Hematopoietic multipotent progenitor cell treated with erythropoietin and hydrocortisone succinate and interleukin-3 and kit ligand, for 6 days (in vitro differentiated cells): ENCODE measurements around the gene CIZ1.

ENCODE experiments used
- DNase-seq: peaks from one replicate; pipeline ENCODE4 v3.0.0-alpha.2; 2015

CIZ1 gene

DNA sequence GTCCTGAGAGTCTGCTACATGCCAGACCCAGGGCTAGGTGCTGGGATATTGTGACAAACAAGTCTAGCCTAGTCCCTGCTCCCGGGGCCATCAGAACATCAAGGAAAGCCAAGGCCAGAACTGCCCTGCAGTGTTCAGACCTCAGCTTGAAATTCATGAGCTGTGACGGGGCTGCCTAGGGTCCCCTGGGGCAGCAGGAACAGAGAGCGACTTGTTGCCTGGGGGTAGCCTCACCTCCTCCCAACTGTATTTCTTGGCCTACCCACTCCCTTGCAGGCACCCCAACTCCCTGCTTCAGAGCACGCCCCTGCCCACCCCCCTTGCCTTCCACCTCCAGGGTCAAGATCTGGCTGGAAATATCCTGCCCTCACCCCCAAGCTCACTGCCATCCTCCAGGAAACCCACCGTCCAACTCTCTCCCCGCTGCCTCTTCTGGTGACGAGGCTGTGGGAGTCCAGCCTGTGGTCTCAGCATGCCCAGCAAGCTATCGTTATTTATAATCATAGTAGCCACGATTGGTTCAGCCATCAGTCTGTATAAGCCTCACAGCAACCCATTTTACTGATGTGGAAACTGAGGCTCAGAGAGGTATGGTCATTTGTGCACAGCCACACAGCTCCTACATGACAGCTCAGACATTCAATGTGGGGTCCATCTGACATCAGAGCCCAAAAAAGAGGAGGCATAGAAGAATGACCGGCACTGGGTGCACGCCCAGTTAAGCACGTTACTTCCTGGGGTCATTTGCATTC lies 22.6 kb upstream of the CIZ1 start:
- DNase-seq, result no peak

DNA sequence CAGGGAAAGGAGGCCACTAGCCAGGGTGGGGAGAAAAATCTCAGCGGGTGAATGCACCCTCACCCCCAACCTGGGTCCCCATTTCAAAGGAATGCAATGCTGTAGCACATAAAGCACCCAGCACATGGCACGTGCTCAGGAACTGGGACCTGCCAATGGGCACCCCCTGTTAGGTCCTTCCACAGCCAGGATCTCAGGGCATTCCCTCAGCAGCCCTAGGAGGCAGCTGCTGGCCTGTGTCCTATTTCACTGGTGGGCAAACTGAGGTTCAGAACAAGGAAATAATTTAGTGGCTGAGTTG lies 20.6 kb upstream of the CIZ1 start:
- no peak for DNase-seq

DNA sequence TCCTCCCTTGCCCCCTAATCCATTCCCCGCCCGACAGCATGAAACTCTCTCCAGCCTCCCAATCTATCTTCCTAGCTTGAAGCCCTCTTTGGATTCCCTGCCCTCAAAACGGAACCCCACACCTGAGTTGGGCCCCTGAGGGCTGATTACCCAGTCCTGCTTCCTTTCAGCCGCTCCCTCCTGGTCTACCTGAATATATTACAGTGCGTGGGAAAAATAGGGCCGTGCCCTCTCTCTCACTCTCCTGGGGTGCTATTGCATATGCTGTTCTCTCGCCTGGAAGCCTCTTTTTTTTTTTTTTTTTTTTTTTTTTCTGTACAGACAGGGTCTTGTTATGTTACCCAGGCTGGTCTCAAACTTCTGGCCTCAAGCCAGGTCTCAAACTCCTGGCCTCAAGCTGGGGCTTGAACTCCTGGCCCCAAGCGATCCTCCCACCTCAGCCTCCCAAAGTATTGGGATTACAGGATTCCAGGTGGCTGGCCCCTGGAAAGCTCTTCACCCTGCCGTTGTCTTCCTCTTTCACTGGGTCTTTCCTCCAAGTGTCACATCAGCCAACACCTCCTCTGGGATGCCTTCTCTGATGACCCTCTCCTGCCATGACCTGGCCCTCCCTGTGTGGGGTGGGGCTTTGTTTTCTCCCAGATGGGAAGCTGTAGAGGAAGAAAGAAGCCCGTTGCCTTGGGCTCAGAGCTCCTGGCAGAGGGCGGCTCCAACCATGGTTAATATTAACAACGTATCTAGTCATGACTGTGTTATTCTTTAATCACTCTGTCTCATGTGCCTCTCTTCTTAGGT lies 20.0 kb upstream of the CIZ1 start:
- DNase-seq, result no peak

DNA sequence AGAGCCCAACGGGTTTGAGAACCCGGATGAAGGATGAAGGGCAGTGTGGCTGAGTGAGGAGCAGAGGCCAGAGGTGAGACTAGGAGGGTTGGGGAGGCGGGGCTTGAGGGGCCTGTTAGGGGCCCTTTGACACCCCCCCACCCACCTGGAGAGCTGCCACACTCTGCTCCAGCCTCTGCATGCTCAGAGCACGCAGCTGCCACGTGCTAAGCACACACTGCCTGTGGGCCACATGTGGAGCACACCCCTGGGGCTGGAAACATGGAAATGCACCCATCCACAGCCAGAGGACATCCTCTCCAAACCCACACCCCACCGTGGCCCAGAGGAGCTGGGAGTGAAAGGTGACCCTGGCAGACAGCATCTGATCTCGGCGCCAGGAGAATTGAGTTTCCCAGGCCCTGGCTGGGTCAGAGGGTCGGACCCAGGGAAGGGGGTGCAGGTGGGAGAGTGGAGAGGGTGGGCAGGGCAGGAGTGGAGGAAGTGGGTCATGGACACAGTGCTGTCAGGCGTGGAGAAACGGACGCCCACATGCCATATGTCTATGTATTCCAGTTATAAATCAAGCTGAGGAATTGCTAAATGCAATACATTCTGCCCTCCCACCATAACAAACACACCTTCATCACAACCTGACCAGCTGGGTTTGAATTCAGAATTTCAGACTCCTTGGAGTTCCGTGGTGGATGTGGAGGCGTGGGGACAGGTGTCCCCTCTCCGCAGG lies 17.7 kb upstream of the CIZ1 start:
- no peak for DNase-seq

DNA sequence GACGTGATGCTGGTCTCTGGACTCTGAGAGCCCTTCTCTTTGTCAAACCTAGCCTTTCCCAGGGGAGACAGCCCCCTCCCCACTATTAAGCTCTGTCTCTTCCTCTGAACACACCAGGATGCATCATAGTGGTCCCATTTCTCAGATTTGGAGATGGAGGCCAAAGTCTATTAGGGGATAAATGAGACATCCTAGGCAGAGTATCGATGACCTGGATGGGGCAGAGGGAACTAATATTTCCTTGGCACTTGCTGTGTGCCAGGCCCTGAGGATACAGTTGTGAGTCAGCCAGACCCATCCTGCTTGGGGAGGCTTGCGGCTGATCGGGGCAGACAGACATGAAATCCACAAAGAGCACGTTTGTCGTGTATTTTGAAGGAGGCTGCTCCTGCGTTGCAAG lies 17.0 kb upstream of the CIZ1 start:
- no peak for DNase-seq

DNA sequence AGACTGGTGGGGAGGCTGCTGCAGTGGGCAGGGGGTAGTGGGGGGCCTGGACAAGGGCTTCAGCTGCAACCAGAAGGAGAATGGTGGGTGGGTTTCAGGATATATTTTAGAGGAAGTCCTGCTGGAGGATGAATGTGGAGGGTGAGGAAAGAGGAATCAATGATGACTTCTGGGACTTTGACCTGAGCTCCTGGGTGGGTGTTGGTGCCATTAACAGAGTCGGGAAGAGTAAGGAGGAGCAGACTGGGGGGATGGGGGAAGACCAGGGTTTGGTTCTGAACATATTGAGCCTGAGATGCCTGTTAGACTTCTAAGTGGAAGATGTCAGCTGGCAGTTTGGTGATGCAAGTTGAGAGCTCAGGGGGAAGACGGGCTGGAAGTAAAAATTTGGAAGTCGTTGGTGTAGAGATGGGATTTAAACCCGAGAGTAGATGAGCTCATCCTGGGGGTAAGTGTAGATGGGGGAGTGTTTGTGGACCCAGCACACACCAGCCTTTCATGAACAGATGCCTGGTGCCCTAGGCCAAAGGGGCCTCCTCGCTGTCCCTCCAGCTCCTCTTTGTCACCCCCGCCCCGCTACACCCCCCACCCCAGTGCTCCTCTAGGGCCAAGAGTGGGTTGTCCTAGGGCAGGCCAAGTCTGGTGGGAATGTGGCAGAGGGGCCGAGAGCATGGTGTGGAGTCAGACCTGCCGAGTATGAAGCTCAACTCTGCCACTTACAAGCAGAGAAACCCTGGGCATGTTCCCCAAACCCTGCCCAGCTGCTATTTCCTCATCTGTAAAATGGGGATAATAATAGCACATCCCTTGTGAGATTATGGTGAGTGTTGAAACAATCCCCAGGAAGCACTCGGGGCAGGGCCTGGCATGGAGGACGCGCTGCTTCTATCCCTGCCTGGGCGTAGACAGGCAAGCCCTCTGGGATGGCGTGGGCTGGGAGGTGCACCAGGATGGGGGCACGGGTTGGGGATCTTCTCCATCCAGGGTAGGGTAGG lies 15.8 kb upstream of the CIZ1 start:
- no peak for DNase-seq

DNA sequence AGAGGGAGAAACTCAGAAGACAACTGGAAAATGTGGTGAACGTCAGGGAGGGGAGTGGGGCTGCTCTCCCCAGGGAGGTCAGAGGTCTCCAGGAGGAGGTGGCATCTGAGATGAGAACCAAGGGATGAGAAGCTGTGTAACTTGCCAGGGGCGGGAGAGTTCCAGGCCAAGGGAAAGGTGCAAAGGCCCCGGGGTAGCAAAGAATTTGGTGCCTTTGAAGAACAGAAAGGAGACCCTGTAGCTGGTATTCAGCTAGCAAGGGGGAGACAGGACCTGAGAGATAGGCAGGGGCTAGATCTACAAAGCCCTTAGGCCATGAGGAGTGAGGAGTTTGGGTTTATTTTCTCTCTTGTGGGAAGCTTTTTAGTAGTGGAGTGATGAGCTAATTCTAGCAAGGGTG lies 15.1 kb upstream of the CIZ1 start:
- no peak for DNase-seq

DNA sequence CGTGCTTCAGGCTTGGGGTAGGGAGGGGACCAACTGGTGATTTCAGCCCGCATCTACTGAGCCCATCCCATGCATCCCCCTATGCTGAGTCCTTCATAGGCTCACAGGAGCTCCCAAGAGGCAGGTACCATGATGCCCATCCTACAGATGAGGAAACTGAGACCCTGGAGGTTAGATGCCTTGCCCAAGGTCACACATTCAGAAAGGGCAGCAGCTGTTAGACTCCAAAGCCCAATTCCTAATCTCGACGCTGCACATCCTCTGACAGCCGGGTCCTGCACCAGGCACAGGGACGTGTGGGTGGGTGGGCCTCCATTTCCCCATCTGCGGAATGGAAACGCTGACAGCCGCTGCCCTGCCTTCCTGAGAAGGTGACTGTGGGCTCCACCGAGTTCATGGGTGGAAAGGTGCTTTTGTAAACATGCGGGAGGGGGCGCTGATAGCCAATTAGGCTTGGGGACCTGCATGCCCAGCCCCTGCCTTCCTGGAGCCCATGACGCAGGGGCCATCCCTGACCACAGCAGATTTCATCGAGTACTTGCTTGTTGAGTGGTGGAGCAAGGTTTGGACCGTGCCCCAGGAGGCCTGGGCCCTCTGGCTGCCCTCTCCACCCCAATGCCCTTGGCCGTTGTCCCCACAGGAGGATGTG lies 14.0 kb upstream of the CIZ1 start:
- DNase-seq, result no peak

DNA sequence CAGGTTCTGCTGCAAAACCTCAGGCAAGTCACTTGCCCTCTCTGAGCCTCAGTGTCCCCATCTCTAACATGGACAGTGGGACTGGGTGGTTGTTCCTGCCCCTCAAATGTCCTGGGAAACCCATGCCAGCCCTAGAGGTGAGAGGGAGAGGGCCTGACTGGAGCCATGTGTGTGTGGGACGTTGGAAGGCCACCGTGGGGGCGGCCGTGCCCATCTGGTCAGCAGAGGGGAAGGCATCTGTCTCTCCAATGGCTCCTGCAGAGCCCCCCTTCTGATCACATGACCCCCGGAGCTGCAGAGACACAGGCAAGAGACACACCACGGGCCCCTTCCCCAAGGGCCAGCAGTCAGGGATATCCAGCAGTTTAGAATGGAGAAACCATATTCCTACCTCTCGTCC lies 13.5 kb upstream of the CIZ1 start:
- no peak for DNase-seq

DNA sequence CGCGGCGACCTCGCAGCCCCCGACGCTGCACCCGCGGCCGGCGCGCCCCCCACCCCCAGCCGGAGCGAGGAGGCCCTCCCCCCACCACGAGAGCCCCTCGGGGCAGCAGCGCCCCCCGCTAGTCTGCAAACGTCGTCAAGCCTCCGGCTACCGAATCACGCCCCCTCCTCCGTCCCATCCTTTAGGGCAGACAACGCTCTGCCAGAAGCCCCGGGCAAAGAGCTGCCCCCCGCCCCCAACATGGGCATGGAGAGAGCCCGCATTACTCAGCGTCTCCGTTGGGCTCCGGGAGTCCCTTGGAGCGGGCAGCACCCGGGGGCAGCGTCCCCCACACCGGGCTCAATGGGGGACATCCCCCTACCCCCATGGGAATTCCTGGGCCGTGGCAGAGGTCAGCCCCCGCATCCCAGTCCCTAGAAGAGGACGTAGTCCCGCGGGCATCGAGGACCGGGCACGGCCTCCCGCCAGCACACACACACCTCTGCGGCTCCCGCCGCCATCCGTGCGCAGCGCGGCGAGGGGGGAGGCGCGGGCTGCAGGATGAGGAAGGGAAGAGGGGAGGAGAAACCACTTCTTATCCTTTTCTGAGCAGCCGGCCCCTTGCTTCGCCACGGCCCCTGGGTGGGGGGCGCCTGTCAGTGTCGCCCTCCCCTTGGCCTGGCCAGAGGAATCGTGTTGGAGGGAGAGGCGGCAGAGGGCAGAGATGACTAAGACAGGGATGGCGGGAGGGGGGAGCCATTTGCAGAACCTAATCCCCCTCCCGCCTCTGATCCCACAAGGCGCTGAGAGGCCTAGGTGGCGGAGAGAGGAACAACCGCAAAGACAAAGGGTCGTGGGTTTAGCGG lies 12.6 kb upstream of the CIZ1 start:
- peak; percentile 32 for DNase-seq

DNA sequence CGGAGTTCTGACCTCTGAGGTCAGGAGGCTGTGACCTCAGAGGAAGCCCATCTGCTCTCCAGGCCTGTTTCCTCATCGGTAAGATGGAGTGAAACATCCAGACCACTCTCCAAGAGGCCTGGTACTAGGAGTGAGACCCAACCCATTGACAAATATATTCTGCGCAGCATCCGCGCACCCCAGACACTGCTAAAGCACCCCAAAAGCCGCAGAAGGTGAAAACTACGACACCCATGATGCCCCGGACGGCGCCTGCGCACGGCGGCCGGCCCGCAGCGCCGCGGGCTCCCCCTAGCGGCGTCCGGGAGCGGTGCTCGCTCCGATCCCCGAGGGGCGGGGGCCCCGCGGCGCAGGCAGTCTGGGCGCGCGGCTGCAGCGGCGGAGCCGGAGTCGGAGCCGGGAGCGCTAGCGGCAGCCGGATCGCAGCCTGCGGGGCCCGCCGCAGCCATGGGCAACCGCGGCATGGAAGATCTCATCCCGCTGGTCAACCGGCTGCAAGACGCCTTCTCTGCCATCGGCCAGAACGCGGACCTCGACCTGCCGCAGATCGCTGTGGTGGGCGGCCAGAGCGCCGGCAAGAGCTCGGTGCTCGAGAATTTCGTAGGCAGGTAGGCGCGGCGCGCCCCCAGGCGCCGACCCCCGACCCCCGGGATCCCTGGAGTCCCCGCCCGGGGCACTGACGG lies 11.8 kb upstream of the CIZ1 start, which contains the start of gene DNM1:
Gene DNM1 (plus strand): TSS at position 356 of the 683 bp plus-strand sequence. CDS start 92 bp downstream, at position 448.
- DNase-seq, result peak; percentile 76

DNA sequence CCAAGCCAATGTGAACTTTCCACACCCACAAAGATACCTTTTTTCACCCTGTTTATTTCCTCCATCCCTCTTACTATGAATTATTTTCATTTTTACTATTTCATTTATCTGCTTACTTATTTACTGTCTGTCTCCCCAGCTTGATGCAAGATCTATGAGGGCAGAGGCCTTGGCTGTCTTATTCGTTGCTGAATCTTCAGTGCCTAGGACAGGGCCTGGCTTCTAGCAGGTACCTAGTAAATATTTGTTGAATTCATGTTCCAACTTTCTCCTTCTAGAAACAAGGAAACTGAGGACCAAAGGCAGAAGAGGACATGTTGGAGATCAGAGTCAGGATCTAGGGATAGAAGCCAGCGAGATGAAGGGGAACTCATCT lies 11.3 kb upstream of the CIZ1 start:
- DNase-seq, result no peak

DNA sequence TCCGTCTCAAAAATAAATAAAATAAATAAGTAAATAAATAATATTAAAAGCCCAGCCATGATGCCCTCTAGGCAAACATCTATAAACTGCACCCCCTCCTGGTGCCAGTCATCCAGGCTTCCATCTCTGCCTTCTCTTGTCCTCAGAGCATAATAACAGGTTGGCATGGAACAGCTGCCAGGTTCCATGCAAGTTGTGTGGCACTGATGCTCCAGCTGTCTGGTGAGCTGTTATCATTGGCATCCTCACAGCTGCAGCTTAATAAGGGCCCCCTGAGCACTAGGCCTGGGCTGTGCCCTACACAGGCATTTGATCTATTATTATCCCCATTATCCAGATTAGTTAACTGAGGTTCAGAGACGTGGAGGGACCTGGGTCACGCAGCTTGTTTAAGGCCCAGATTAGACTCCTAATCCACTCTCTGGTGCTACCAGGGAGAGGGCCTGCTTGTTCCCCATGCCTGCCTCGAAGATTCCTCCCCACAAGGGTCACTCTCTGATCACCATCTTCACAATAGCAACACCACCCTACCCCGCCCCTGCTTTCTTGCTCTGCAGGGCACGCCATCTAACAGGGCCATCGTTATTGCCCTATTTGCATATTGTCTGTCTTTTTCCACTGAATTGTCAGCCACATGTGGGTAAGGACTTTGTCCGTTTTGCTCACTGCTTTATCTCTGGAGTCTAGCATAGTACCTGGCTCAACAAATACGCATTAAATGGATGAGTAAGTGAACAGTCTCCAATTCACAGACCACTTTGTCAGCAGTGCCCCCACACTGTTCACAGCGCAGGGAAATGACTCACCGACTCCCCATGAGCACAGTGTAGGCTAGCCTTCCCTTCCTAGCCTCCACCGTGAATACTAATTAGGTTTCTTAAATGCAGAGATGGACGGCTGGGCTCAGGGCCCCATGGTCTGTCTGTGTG lies 10.3 kb upstream of the CIZ1 start:
- no peak for DNase-seq

DNA sequence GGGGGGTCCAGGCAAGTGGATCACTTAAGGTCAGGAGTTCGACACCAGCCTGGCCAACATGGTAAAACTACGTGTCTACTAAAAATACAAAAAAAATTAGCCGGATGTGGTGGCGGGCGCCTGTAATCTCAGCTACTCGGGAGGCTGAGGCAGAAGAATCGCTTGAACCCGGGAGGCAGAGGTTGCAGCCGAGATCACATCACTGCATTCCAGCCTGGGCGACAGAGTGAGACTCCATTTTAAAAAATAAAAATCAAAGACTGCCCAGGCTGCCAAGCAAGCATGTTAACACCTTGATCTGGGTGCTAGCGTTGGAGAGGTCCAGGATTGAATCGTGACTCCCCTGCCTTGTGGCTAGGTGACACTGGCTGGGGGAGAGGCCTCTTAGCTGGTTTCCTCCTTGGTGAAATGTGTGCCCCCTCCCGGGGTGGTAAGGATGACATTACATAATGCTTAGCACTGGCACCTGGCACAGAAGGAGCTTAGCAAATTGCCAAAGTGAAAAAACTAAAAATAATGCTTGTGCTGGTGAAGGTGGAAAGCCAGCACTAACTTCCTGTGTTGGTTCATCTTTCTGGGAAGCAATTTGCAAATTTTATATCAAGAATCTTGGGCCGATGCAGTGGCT lies 2.2 kb upstream of the CIZ1 start:
- DNase-seq, result no peak

DNA sequence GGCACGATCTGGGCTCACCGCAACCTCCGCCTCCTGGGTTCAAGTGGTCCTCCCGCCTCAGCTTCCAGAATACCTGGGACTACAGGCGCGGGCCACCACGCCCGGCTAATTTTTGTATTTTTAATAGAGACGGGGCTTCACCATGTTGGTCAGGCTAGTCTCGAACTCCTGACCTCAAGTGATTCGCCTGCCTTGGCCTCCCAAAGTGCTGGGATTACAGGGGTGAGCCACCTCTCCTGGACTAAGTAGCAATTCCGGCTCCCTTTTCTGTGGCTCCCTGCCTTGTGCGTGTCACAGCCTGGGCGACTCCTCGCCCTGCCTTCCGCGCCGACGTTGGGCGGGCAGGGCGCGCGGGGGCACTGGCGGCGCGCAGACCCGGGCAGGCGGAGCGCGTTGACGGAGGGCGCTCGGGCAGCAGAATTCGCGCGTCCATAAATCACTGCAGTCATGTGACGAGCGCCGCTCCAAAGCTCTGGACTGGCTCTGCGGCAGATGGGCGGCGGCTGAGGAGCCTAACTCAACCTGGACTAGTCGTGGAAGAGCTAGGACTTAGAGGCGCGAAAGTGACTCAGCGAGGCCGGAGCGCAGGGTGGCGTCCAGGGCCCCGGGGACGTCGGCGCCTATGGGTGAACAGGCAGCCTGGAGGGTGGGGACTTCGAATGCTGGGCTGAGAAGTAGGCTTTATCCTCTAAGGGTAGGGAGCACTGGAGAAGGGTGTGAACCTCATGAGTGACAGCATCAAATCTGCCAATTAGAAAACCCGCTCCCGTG lies 1.4 kb upstream of the CIZ1 start:
- peak; percentile 89 for DNase-seq

DNA sequence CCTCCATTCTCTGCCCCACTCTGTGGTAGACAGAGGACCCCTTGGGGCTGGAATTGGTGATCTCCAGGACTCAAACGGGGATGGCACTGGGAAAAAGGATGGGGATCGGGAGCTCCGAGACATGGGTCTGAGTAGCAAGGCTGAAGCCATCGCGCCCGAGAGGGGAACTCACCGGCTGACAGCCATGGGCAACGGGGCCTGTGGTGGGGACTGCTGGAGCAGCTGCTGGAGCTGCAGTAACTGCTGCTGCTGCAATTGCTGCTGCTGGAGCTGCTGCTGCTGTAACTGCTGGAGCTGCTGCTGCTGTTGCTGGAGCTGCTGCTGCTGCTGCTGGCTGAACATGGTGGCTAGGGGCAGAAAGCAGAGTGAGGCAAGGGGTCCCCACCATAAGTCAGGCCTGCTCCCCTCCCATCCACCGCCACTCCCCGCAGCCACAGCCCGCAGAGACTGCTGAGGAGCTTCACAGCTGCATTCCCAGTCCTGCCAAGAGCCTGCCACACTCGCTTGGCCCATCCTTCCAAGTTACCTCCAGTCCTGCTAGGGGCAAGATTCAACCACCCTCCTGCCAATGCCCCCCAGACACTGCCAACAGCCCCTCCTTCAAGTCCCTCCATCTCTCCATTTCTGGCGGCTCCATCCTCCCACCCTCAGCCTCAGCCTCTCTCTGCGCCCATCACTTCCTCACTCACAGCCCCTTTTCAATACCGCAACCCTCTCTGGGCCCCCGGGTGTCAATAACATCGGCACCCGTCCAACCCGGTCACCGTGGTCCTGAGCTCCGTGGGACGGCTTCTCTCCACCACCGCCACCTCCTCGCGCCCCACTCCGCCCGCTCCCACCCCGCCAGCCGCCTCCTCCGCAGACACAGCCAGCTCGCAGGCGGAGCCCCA lies 611 bp downstream of the CIZ1 start:
- peak; percentile 25 for DNase-seq

DNA sequence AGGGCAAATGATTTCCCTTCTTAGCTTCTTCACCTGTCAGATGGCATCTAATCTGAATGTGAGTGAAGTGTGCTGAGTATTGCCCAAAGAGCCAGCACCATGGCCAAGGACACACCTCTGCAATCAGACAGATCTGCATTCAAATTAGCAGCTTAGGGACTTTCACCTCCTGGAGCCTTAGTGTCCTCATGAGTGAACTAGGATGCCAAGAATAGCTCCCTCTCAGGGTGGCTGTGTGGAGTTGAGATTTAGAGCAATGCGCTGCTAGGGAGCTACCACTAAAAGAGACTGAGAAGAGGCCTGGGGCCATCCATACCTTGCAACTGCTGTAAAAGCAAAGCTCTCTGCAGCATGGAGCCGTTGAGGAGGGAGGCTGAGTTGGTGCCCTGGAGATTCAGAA lies 1.4 kb downstream of the CIZ1 start:
- no peak for DNase-seq
